NT2/D1 (cell line): ENCODE data around the gene GNPTG.

Experiments
- DNase-seq: peaks from one replicate; pipeline ENCODE4 v3.0.0-alpha.2; 2011; ENCODE audit warnings: low read depth, low spot score
- H3K27me3 ChIP-seq: 2 replicates; pipeline ENCODE4 v1.6.0; 2011; ENCODE audit warnings: mild to moderate bottlenecking; ENCODE audit not compliant: insufficient read length, insufficient read depth
- H3K36me3 ChIP-seq: 2 replicates; pipeline ENCODE4 v1.6.1; 2011; ENCODE audit warnings: mild to moderate bottlenecking, low read length, mixed read lengths; ENCODE audit not compliant: insufficient read depth, insufficient read length
- H3K4me1 ChIP-seq: 2 replicates; pipeline ENCODE4 v1.5.1; 2011; ENCODE audit not compliant: insufficient read depth, insufficient read length
- H3K4me3 ChIP-seq: 2 replicates; pipeline ENCODE4 v1.5.1; 2011; ENCODE audit warnings: low read depth; ENCODE audit not compliant: insufficient read length
- H3K9ac ChIP-seq: 2 replicates; pipeline ENCODE4 v1.6.0; 2011; ENCODE audit warnings: low read depth; ENCODE audit not compliant: insufficient read length
- H3K9me3 ChIP-seq: 2 replicates; pipeline ENCODE4 v1.5.1; 2011; ENCODE audit warnings: mild to moderate bottlenecking, low read length; ENCODE audit not compliant: insufficient read depth
- SUZ12 ChIP-seq: IDR thresholded peaks from 2 replicates; pipeline ENCODE4 v1.6.1; 2011; ENCODE audit not compliant: insufficient read length, insufficient read depth; ENCODE audit errors: extremely low read depth
- YY1 ChIP-seq: IDR thresholded peaks from 2 replicates; pipeline ENCODE4 v1.6.1; 2011; ENCODE audit not compliant: insufficient read length, insufficient read depth
- ZNF274 ChIP-seq: IDR thresholded peaks from 2 replicates; pipeline ENCODE4 v1.6.1; 2011; ENCODE audit warnings: mild to moderate bottlenecking, low read depth, low read length

Gene GNPTG

DNA sequence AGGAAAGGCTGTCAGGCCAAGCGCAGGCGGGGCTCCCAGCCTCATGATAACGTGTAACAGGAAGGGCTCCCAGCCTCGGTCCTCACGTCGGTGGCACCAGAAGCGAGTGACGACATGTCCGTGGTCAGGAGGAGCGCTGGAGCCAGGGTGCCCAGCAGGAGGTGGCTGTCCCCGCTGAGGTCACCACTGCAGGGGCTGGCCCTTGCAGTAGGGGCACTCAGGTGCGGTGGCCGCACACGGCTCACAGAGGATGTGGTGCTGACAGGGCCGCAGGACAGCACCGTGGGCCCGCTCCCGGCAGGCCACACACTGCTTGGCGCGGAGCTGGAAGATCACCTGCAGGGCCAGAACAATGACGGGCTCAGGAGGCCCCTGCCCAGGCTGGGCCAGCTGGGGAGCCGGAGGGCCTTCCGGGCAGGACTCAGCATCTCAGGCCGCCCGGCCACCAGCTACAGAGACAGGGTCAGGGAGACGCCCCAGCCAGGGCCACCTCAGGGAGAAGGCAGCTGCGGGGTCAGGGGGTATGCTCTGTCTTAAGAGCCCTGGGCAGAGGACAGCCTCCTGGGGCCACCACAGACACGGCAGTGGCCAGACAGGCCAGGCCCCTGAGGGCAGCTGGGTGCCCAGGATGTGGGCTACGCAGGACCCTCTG is 14.5 kb downstream of the GNPTG start:
- Histone ChIP-seq H3K4me1 (peaks cover 2% of the 10 kb centered on the region), H3K27me3 (no peaks in the 10 kb centered on the region), H3K9me3 (no peaks in the 10 kb centered on the region), H3K9ac (no peak overlapping the region), H3K36me3 (peaks cover 77% of the 10 kb centered on the region), H3K4me3 (no peak overlapping the region)
- no peak for DNase-seq
- no peak for TF ChIP-seq SUZ12
- TF ChIP-seq YY1 = no peak
- no peak for TF ChIP-seq ZNF274

- no peak overlapping the region for H3K9ac ChIP-seq
- no peak for DNase-seq
- H3K4me1 ChIP-seq = peaks cover 2% of the 10 kb centered on the region
- TF ChIP-seq YY1 = no peak
- no peak for TF ChIP-seq ZNF274
- no peak for TF ChIP-seq SUZ12
- peaks cover 79% of the 10 kb centered on the region for H3K36me3 ChIP-seq
- H3K9me3 ChIP-seq = no peaks in the 10 kb centered on the region
- H3K27me3 ChIP-seq = no peaks in the 10 kb centered on the region
- no peak overlapping the region for H3K4me3 ChIP-seq
Observed at GRCh38 chr16:1366712-1367299, 15.1 kb downstream of the GNPTG start.

GRCh38 chr16:1367486-1368174 is 15.9 kb downstream of the GNPTG start:
- no peak overlapping the region for H3K4me3 ChIP-seq
- no peaks in the 10 kb centered on the region for H3K27me3 ChIP-seq
- TF ChIP-seq YY1 (no peak), SUZ12 (no peak), ZNF274 (no peak)
- peaks cover 5% of the 10 kb centered on the region for H3K4me1 ChIP-seq
- no peak for DNase-seq
- H3K9me3 ChIP-seq = no peaks in the 10 kb centered on the region
- H3K9ac ChIP-seq = no peak overlapping the region
- H3K36me3 ChIP-seq = peaks cover 76% of the 10 kb centered on the region

DNA sequence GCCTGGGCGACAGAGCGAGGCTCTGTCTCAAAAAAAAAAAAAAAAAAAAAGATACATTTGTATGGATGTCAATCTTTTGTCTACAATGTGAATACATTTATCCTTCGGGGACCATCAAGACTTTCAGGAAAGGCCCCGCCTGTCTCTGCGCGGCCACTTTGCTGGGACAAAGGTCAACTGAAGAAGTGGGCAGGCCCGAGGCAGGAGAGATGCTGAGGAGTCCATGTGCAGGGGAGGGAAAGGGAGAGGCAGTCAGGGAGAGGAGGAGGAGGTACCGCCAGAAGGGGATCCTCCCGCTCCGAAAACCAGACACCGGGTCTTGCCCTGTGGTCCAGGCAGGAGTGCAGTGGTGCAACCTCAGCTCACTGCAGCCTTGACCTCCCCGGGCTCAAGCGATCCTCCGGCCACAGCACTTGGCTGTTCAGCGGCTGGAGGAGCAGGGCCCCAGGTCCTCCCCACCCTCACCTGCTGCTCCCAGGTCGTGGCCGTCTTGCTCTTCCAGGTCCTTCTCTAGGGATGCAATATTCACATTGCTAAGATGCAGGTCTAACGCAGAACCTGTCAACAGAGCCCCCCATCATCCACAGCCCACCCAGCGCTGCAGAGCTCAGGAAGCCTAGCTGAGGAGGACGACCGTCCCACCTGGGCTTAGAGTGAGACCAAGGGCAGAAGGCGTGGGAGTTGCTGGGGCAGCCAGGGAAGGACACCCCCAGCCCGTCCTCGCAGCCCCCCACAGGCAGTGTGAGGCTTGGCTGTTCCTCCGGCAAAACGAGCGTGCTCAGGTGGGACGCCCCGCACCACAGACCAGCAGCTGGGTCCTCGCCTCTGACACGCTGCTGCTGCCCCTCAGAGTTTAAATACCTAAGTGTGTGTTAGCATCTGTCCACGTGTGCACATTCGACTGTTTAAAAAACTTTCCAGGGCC is 19.6 kb downstream of the GNPTG start:
- Histone ChIP-seq H3K27me3 (no peaks in the 10 kb centered on the region), H3K9me3 (no peaks in the 10 kb centered on the region), H3K9ac (no peak overlapping the region), H3K4me1 (peaks cover 14% of the 10 kb centered on the region), H3K36me3 (peaks cover 62% of the 10 kb centered on the region), H3K4me3 (no peak overlapping the region)
- no peak for DNase-seq
- no peak for TF ChIP-seq ZNF274
- no peak for TF ChIP-seq YY1
- TF ChIP-seq SUZ12 = no peak

GRCh38 chr16:1372292-1372950 is 20.7 kb downstream of the GNPTG start:
- peaks cover 59% of the 10 kb centered on the region for H3K36me3 ChIP-seq

GRCh38 chr16:1374418-1375297 is 22.9 kb downstream of the GNPTG start:
- Histone ChIP-seq H3K9me3 (no peaks in the 10 kb centered on the region), H3K36me3 (peaks cover 56% of the 10 kb centered on the region)
- TF ChIP-seq ZNF274 (no peak), YY1 (no peak)

More at GRCh38 chr16:1372292-1372950, 20.7 kb downstream of the GNPTG start:
- no peak overlapping the region for H3K4me3 ChIP-seq
- no peak overlapping the region for H3K9ac ChIP-seq
- no peaks in the 10 kb centered on the region for H3K9me3 ChIP-seq
- TF ChIP-seq SUZ12 (no peak), YY1 (no peak), ZNF274 (no peak)
- H3K4me1 ChIP-seq = peaks cover 17% of the 10 kb centered on the region
- DNase-seq = no peak
- H3K27me3 ChIP-seq = no peaks in the 10 kb centered on the region

More at GRCh38 chr16:1374418-1375297, 22.9 kb downstream of the GNPTG start:
- no peak overlapping the region for H3K4me3 ChIP-seq
- peaks cover 3% of the 10 kb centered on the region for H3K27me3 ChIP-seq
- no peak for DNase-seq
- peaks cover 26% of the 10 kb centered on the region for H3K4me1 ChIP-seq
- peak overlapping the region; percentile 17 for H3K9ac ChIP-seq
